Subcutaneous abdominal adipose tissue (tissue), 5 donors: ENCODE measurements around the gene MSLN.

Experiments
- H3K27ac ChIP-seq: one replicate; pipeline ENCODE4 v1.7.0; 2013; ENCODE audit warnings: low read depth, mild to moderate bottlenecking, inconsistent platforms, low read length, moderate library complexity
- H3K27me3 ChIP-seq, 5 donors: one replicate each; pipeline ENCODE4 v1.7.0; 2013; ENCODE audit warnings: low read length in 5 of 5, inconsistent platforms in 1 of 5; ENCODE audit not compliant: control insufficient read depth in 5 of 5, insufficient read depth in 4 of 5
- H3K36me3 ChIP-seq, 5 donors: one replicate each; pipeline ENCODE4 v1.7.0; 2013; ENCODE audit warnings: low read length in 5 of 5; ENCODE audit not compliant: control insufficient read depth in 5 of 5, insufficient read depth in 5 of 5
- H3K4me1 ChIP-seq, 5 donors: one replicate each; pipeline ENCODE4 v1.7.0; 2013; ENCODE audit warnings: low read length in 5 of 5, mild to moderate bottlenecking in 3 of 5, moderate library complexity in 1 of 5; ENCODE audit not compliant: control insufficient read depth in 5 of 5, insufficient read depth in 5 of 5
- H3K4me3 ChIP-seq, 5 donors: one replicate each; pipeline ENCODE4 v1.7.0; 2013; ENCODE audit warnings: low read length in 5 of 5, low read depth in 1 of 5
- H3K9ac ChIP-seq, 5 donors: one replicate each; pipeline ENCODE4 v1.7.0; 2013; ENCODE audit warnings: low read length in 5 of 5, mild to moderate bottlenecking in 4 of 5, moderate library complexity in 3 of 5
- H3K9me3 ChIP-seq, 5 donors: one replicate each; pipeline ENCODE4 v1.7.0; 2013; ENCODE audit warnings: low read length in 5 of 5; ENCODE audit not compliant: control insufficient read depth in 5 of 5
- donor health status: healthy.
- donor health status: healthy.
- donor health status: healthy.
- donor health status: healthy.
- donor health status: healthy.

MSLN gene

DNA sequence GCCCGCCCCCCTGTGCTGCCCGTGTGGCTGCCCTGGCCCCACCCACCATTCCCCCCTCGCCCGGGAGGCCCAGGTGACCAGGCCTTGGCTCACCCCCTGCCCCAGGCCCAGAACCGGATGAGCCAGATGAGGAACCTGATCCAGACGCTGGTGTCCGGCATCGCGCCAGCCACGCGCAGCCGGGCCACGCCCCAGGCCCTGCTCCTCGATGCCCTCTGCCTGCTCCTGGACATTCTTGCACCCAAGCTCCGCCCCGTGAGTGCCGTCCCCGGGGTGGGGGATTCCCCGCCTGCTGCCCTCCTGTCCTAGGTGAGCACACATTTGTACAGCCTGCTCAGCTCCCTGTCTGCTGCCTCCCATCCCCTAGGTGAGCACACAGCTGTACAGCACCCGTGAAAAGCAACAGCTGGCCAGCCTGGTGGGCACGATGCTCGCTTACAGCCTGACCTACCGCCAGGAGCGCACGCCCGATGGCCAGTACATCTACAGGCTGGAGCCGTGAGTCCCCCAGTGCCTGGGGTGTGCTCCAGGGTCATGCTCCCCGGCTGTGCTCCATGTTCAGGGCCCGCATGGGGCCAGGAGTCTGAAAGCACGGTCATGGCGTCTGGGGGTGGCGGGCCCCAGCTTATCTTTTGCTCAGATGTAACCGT lies 35.2 kb downstream of the MSLN start:
- no peak overlapping the region for H3K9ac ChIP-seq
- H3K27ac ChIP-seq: no peak overlapping the region
- no peaks in the 10 kb centered on the region for H3K9me3 ChIP-seq
- no peaks in the 10 kb centered on the region for H3K4me1 ChIP-seq
- peaks cover 12 to 23% (median 17%) of the 10 kb centered on the region in 5 donors for H3K27me3 ChIP-seq
- H3K36me3 ChIP-seq: peaks cover 0 to 13% (median 3%) of the 10 kb centered on the region in 5 donors
- no peak overlapping the region for H3K4me3 ChIP-seq

DNA sequence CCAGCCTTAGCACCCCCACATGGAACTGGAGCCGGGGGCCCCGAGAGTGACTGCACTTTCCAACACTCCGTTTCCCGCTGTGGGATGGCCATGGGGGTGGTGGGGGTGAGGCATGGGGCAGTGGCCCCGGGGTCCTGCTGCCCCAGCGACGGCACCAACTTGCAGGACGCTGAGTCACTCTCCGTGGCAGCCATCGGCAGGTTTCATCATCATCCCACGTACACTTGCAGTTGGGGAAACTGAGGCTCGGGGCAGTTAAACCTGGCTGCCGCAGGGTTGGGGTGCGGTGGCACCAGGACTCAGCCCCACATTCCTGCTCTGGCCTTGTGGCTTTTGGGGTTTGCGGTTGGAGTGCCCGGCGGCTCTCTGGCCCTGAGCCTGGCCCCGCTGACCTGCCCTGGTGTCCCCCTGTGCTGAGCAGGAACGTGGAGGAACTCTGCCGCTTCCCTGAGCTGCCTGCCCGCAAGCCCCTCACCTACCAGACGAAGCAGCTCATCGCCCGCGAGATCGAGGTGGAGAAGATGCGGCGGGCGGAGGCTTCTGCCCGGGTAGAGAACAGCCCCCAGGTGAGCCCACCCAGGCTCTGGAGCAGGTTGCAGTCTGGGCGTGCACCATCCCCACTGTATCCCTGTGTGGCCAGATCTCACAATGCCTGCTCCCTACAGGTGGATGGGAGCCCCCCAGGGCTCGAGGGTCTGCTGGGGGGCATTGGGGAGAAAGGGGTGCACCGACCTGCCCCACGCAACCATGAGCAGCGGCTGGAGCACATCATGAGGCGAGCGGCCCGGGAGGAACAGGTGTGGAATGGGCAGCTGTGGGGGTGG lies 36.0 kb downstream of the MSLN start:
- H3K9me3 ChIP-seq: no peaks in the 10 kb centered on the region
- peaks cover 20 to 31% (median 25%) of the 10 kb centered on the region in 5 donors for H3K27me3 ChIP-seq
- H3K36me3 ChIP-seq: peaks cover 0 to 9% (median 3%) of the 10 kb centered on the region in 5 donors
- H3K4me1 ChIP-seq: no peaks in the 10 kb centered on the region
- no peak overlapping the region for H3K27ac ChIP-seq
- no peak overlapping the region for H3K9ac ChIP-seq
- no peak overlapping the region for H3K4me3 ChIP-seq

GRCh38 chr16:797120-797420 lies 36.5 kb downstream of the MSLN start:
- Histone ChIP-seq H3K9ac (no peak overlapping the region), H3K4me3 (no peak overlapping the region), H3K27ac (no peak overlapping the region), H3K27me3 (peaks cover 26 to 36% (median 30%) of the 10 kb centered on the region in 5 donors), H3K9me3 (no peaks in the 10 kb centered on the region), H3K4me1 (no peaks in the 10 kb centered on the region), H3K36me3 (peaks cover 0 to 7% (median 0%) of the 10 kb centered on the region in 5 donors)

DNA sequence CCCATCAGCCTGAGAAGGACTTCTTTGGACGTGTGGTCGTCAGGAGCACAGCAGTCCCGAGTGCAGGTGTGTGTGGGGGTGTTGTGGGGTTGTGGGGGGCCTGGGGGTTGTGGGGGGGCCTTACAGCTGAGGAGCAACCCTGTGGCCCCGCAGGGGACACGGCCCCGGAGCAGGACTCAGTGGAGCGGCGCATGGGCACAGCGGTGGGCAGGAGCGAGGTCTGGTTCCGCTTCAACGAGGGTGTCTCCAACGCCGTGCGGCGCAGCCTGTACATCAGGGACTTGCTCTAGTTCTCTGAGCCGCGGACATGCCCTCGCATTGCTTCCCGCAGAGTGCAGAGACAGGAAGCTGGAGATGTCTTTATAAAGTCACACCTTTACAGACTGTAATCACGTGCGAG lies 37.2 kb downstream of the MSLN start:
- Histone ChIP-seq H3K9me3 (no peaks in the 10 kb centered on the region), H3K9ac (no peak overlapping the region), H3K27ac (no peak overlapping the region), H3K36me3 (peaks cover 0 to 5% (median 0%) of the 10 kb centered on the region in 5 donors), H3K4me3 (no peak overlapping the region), H3K4me1 (no peaks in the 10 kb centered on the region), H3K27me3 (peaks cover 32 to 43% (median 36%) of the 10 kb centered on the region in 5 donors)

GRCh38 chr16:798666-799065 lies 38.1 kb downstream of the MSLN start:
- Histone ChIP-seq H3K27me3 (peaks cover 41 to 52% (median 46%) of the 10 kb centered on the region in 5 donors), H3K9me3 (no peaks in the 10 kb centered on the region), H3K27ac (no peak overlapping the region), H3K4me3 (no peak overlapping the region), H3K9ac (no peak overlapping the region), H3K36me3 (no peaks in the 10 kb centered on the region), H3K4me1 (no peaks in the 10 kb centered on the region)

DNA sequence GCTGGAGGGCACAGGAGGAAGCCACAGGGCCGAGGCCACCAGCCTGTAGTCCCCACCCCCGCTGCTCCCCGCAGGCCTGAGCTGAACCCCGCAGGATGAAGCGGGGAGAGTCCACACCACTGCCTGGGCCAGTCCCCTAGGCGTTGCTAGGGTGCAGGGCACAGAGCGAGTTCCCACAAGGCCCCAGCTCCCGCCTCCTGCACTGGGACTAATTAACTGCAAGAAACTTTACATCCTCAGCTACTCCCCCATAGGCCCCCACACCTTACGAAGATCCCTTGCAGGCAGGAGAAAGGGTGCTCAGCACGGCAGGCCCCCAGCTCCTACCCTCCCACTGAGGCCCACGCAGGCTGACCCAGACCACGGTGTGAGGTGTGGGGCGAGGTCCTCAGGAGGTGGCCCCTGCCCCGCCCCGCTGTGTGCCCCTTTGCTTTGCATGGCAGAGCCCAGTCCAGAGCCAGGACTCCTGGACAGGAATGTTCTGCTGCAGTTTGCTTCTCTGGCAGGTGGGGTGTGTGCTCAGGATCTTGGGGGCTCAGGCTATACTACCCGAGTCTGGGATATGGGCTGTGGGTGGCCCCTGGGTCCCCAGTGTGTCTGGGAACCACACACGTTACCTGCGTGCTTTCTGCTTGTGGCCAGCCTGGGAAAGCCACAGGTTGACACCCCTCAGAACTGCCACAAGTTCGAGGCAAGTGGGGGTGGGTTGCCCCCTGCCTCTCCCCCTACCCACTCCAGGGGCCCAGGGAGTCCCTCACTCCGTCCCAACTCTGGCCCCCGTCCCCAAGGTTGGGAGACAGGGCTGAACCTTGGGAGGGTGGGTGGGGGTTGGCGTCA lies 38.8 kb downstream of the MSLN start:
- Histone ChIP-seq H3K27ac (no peak overlapping the region), H3K27me3 (peaks cover 41 to 53% (median 49%) of the 10 kb centered on the region in 5 donors), H3K4me3 (no peak overlapping the region), H3K9me3 (no peaks in the 10 kb centered on the region), H3K36me3 (no peaks in the 10 kb centered on the region), H3K4me1 (no peaks in the 10 kb centered on the region), H3K9ac (no peak overlapping the region)

GRCh38 chr16:799948-800833 lies 39.7 kb downstream of the MSLN start, which contains the start of gene GNG13:
TSS of gene GNG13 (minus strand) at chr16:800734. CDS start at chr16:799077, 1,657 bp downstream.
- H3K4me3 ChIP-seq: no peak within 1 kb of the TSS
- H3K9me3 ChIP-seq: no peaks in the 10 kb centered on the region
- H3K9ac ChIP-seq: no peak within 1 kb of the TSS
- no peak within 1 kb of the TSS for H3K27ac ChIP-seq
- peaks cover 41 to 53% (median 51%) of the 10 kb centered on the region in 5 donors for H3K27me3 ChIP-seq
- H3K4me1 ChIP-seq: no peaks in the 10 kb centered on the region
- H3K36me3 ChIP-seq: no peaks in the 10 kb centered on the region

DNA sequence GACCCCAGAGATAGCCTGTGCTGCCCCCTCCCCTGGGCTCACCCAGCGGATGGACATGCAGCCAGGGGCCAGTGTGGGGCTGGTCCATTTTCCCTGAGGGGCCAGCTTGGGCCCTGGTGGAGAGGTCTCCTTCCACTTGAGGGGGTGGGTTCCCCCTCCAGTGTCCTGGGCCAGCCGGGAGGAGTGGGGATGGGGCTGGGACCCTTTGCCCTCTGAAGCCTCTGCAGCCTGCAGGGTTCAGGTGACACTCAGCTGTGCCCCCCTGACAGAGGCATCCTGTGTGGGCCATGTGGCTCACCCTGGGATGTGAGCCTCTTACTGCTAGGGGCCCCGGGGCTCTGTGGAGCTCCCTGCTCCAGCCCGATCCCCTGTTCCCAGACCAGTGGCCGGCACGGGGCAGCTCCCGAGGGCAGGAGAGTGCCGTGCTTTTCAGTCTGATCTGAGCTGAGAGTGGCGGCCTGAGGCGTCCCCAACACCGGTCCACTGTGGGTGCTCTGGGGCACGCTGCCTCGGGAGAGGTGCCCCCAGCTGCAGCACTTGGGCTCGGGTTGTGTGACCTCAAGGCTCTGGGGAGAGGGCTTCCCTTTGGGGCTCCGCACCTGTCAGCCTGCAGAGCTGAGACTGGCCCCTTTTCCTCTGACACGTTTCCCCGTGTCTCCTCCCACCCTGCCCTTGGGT lies 40.4 kb downstream of the MSLN start:
- peaks cover 41 to 55% (median 51%) of the 10 kb centered on the region in 5 donors for H3K27me3 ChIP-seq
- H3K27ac ChIP-seq: no peak overlapping the region
- H3K9ac ChIP-seq: no peak overlapping the region
- H3K4me1 ChIP-seq: peaks cover 0 to 3% (median 0%) of the 10 kb centered on the region in 5 donors
- no peaks in the 10 kb centered on the region for H3K9me3 ChIP-seq
- no peak overlapping the region for H3K4me3 ChIP-seq
- H3K36me3 ChIP-seq: no peaks in the 10 kb centered on the region
